Hindlimb muscle (tissue), 1 donor: ENCODE measurements around the gene ADAMTSL1. TPM values are rescaled to one million over a fixed set of nuclear protein-coding genes. Genes with fewer than 3 reads are reported as not detected.

ENCODE experiments used
- DNase-seq: peaks from one replicate; pipeline ENCODE4 v3.0.0-alpha.2; 2013
- polyA plus RNA-seq: library from polyadenylated mRNA; unstranded; fragments of 120-200 nt; gene quantifications from one replicate; pipeline ENCODE4 v1.2.1, GENCODE V29; 2013; ENCODE audit not compliant: insufficient read length

The ADAMTSL1 gene
- polyA plus RNA-seq, 1 donor: 20.7 TPM

DNA sequence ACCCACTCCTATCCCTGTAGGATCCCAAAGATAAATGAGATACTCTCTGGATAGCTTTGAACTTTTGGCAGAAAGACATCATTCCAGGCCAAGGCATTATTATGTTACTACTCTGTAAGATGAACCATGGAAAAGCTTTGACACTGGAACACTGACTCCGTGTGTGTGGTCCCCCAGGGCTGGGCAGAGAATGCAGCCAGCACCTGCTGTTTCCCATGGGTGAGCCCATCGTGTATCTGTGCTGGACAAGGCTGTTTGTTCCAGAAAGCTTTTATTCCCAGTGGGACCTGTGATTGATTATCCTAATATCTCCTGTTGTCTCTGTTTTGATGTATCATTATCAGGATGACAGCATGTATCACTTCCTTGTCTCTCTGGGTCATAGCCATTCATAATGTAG, 304.2 kb downstream of the ADAMTSL1 start:
- DNase-seq: no peak

DNA sequence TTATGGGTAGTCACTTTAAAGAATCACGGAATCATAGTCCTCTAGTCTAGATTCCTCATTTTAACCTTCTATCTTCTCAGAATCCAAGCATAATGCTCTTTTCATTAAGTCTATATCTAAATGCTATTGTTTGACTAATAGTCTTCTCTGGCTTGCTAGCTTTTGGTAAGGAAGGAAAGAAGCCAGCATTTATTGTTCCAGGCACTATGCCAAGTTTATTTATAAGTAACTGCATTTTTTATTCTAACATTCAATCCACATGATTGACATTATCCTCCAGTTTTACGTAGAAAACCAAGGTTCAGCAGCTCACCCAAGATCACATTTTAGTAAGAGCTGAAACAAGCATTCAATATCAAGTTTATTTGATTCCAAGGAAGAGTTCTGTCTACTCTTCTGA, 304.9 kb downstream of the ADAMTSL1 start:
- no peak for DNase-seq

DNA sequence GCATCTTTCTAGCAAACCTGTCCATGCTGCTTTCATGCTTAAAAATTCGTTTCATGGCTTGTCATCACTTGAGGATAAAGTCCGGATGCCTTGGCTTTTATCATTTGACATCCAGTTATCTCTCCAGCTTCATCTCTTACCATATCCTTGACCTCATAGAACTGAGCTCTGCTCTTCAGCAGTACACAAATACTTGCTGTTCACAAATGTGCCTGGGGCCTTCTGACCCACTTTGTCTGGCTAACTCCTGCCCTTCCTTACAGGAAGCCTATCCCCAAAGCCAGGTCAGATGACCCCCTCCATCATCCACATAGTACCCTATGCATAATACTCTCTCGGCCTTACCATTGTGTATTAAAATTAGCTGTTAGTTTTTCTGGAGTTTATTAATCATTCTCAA, 310.0 kb downstream of the ADAMTSL1 start:
- DNase-seq: no peak

DNA sequence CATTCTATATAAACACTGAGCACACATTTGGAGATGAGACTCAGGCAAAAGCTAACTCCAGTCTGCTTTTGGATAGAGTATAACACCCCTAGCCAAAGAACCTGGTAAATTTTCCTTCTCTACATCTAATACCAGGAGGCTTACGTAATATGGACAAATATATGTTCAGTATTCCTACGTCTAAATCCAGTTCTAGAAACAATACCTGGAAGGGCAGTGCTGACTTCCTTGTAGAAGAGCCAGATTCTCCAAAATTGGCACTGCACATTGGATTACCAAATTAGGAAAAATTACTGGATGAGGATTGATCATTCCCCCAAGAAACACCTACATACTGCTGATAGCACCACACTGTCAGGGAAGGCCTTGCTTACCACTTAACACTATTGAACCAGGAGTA, 311.7 kb downstream of the ADAMTSL1 start:
- no peak for DNase-seq

DNA sequence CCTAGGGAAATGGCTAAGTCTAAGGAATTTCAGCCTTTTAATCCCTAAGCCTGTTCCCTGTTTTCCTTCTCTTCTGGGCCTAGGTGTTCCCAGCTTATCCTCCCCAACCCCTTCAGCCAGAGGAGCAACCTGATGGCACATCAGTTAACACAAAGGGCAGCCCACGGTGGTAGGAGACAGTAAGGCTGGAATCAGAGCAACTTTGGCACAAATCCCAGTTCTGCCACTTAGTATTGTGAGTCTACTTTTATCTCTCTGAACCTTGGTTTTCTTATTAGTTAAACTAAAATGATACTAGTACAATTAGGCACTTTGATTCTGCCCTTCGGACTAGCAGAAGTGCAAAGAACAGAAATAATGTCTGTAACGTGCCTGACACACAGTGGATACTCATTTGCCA, 312.2 kb downstream of the ADAMTSL1 start:
- no peak for DNase-seq

DNA sequence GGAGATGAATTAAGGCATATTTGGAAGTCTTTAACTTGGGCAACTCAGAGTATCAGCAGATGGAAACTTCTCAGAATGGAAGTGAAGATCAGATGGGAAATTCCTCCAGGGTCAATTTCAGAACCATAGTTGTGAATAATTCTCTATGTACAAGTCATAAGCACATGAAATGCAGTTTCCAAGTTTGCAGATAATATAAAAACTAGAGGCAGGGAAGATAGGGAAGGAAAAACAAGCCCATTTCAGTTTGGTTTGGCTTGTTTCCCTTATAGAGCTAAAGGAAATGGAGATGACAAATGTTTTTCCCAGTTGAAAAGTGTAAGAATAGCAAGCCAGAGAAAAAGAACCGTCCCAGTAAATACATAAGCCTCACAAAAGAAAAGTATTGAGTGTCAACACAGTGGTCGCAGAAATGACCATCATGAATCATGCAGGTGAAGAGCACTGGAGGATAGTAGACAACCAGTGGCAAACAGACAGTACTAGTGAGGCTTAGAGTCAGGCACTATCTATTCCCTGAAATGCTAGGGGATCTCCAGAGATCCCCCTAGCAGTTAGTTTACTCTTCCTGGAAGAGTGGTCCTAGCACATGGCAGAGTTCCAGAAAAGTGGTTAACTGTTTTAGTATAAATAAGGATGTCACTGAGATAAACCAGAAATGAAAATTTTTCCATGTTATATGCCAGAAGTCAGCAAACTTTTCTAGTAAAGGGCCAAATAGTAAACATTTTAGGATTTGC, 313.1 kb downstream of the ADAMTSL1 start:
- DNase-seq: peak; percentile 60

DNA sequence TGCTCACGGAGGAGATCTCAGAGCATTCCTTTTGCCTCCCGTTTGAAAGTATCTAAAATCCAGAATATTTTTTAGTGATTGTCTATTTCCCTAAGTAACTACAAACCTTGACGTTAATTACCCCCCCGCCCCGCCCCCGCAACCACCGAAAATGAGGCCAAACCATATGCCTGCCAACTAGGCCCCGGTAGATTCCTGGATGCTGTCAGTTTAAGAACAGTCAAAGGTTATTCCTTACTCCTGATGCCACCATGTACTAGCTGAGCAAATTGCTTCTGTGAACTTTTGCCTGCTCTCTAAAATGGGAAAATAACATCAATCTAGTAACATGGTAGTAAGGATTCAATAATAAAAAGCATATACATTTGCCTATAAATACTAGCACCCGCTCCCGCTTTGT, 314.3 kb downstream of the ADAMTSL1 start:
- DNase-seq: no peak

DNA sequence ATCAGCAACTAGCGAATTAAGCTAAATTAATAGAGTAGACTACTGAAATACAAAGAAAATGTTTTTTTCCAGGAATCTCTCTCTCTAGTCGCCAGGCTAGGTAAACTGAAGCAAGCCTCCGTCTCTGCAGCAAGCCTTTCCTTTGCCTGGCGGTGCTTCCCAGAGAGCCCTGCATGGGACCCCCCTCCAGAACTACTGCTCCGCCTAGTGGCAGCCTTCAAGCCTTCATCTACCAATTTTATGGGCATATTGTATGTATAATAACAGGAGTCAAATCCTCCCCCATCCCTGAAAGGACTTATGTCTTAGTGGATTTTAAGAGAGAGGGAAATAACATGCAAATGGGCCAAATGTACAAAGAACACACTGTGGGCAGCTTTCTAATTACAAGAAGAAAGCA, 317.1 kb downstream of the ADAMTSL1 start:
- DNase-seq: no peak

DNA sequence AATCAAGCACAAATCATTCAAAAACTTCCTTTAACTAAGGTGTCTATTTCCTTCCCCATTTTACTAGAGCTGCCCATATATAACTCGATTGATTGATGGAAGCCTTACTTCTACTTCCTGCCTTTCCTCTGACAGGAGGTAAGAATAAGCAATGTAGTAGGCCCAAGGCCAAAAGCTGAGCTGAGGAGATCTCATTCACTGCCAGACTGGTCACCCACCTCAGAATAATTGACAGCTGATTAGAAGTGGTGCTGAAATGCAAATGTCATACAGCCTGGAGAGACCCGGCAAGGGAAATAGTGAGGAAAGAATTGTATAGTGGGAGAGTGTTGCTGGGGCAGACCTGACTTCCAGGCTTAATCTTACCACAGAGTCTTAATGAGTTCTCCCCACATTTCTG, 319.2 kb downstream of the ADAMTSL1 start:
- no peak for DNase-seq

DNA sequence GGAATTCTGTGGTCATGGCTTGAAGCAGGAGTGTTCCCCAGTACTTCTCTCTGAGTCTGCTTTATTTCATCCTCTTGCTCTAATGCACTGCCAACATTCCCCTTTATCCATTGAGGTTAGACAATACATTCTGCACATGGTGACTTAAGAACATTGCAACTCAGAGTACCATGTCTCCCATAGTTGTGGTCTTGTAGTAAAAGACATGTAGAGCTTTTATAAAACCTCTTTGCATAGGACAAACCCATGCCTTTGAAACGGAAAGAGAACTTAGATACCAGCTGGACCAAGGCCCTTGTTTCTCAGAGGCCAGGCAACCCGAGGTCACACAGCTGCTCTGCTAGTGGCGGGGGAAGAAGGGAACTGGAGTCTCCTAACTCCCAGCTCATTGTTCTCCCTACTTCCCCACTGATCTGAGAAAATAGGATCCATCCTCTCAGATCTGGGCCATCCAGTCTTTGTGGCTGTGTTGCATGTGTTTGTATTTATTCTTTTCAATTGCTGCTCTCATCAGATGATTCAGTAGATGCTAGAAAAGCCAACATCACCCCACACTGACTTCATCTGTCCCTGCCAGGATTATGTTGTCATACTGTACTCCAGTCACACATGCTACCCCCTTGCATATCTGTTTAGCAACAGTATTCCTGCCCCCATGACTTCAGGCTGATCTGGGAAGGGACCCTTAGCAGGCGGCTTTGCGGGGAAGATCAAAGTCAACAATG, 322.2 kb downstream of the ADAMTSL1 start:
- no peak for DNase-seq

DNA sequence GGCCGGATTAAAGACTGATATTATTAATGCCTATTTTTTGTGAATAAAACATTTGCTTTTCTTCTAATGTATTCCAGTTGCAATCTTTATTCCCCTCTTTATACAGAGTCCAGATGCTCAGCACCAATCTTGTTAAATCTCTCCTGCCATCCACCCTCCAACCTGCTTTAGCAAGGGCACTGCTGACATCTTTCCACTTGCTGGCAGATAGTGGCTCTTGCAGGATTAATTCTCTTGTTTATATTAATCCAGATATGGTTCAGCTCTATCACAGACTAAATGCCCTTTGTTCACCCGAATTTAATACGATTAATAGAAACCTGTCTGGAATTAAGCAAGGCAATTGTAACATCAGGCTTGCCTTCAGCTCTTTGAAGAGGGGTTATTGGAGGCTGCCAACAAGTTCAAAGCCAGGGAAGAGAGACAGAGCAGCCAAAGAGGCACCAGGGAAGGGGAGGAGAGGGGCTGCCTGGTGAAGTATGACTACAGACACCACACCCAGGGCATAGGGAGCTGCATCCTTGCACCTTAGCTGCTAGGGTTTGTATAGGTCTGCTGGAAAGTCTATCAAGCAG, 322.8 kb downstream of the ADAMTSL1 start:
- DNase-seq: no peak

DNA sequence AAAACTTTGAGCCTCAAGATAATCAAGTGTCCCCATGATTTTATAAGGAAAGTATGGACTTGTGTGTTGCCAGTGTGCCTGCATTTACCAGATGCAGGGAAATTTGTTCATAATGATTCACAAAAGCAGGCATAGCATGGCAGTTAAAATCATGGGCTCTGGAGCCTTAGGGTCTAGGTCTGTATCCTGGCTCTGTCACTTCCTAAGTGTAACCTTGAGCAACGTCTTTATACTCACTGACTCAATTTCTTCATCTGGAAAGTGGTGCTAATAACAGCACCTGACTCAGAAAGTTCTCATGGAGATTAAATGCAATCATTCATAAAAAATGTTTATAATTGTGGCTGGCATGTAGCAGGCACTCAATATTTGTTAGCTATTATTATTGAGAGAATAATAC, 324.2 kb downstream of the ADAMTSL1 start:
- no peak for DNase-seq

DNA sequence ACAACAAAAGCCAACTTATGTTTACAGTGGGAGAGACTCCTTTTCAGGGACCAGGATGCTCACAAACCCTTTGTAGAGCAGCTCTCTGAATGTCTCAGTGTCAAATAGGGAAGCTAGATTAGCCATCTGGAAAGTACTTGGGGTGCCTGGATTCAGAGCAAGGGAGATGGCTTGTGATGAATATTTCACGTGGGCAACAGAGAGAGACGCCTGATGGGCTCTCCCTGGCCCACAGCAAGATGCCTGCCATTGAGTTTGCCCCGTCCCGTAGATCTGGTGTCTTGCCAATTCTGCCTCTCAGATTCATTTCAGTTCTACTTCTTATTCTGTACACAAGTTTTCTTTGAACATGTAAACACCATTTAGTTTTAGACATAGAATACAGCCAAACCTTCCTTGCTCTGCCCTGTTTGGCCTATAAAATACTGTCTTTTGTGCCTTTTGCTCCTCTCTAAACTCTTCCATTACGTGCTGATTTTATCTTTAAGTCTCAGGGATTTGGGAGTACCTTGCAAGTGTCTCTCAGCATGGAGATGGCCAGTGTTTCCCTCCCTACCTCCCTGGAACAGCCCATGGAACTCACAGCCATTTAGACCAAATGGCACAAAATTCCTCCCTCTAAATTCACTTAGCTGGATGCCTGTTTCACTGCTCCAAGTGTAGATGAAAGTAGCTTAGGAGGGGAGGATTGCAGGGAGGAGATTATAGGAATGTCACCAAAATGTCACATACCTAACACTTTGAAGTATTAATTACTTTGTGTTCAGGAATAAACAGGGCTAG, 324.7 kb downstream of the ADAMTSL1 start:
- no peak for DNase-seq

DNA sequence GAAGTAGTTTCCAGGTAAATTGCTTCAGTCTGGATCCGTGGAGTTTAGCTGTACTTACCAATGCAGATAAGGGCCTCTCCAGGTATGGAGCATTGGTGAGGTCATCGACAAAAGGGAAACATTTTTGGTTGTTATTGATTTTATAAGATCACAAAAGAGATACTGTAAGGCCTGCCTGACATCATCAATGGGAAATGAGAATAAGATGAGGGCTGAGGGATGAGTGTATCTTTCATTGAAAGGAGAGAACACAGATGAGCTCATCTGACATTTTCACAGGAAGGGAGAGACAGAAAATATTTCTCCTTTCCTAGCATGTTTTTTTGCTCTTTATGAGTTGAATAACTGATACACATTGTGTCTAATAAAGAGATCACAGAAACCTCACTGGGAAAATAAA, 325.5 kb downstream of the ADAMTSL1 start:
- no peak for DNase-seq

DNA sequence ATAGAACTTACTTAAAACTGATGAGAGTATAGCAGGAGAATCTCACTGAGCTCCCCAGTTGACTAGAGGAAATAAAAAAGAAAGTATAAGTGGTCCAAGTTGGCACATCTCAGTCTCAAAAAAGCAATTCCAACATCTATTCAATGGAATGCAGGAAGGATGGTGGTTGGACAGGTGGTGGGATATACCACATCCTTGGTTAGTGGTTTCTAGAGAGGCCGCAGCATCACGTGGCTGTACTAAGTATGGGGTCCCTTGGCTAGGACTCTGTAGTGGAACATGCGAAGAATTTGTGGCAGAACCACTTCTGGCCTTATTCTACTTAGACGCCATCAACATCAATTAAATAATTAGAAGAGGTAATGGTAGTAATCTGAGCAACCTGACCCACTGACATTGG, 326.6 kb downstream of the ADAMTSL1 start:
- DNase-seq: no peak

DNA sequence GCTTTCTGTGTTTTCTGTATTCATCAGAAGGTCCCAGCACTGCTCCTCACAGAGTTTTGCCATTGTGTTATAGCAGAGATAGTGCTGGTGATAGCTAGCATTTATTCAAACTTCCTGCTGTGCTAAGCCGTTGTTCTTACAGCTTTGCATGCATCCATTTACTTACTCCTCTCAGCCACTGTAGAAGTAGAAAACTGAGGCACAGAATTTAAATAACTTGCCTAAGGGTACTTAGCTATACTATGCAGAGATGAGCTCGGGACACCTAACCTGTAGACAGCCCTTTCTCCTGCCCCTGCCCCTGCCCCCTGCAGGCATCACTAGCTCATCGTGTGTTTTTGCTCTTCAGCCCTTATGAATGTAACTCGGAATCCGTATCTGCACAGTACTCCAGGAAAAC, 331.4 kb downstream of the ADAMTSL1 start:
- no peak for DNase-seq

DNA sequence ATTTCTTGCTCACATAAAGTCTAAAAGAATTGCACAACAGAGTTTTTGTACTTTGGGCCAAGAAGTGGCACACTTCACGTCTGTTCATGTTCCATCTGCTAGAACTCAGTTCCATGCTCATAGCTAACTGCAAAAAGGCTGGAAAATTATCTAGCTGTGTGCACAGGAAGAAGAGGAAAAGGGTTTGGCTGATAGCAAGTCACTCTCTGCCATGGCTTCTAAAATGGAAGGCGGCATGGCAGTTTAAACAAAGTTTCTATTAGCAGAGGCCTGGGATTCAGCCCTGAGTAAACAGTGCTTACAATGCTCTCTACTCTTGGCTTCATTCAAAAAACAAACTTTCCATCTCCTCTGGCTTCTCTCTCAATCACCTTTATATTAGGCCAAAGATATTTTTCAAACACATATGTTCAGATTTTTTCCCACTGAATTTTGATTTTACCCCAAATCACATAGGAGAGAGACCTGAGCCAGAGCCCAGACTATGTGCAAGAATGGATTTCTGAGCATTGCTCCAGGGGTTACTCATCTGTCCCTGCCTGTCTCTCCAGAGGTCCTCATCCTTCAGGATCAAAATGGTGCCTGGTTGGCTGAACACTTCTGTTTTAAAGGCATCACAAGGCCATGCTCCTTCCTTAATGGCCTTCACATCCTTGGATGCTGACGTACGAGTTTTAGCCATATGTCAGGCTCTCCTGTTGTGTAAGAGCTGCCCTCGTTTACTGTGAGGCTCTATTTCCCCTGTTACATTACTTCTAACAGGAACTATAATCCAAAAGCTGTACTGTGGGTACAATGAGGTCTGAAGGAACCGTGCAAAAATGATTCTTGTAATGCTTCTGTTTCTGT, 332.5 kb downstream of the ADAMTSL1 start:
- no peak for DNase-seq

DNA sequence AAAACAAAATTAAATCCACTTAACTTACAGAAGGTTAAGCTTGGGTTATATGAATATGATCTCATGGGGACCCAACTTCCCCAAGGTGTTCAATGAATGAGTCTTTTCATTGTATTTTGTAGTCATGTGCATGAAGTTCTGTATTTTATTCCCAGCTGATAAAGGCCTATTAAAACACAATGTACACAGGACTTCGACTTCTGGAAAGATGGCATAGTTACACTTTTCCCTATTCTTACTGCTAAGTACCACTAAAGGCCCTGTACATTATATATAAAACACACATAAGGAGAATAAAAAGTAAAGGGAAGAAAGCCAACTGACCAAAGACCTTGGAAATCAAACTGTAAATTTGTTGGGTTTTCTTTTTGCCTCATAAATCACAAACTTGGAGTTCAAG, 336.6 kb downstream of the ADAMTSL1 start:
- DNase-seq: no peak

DNA sequence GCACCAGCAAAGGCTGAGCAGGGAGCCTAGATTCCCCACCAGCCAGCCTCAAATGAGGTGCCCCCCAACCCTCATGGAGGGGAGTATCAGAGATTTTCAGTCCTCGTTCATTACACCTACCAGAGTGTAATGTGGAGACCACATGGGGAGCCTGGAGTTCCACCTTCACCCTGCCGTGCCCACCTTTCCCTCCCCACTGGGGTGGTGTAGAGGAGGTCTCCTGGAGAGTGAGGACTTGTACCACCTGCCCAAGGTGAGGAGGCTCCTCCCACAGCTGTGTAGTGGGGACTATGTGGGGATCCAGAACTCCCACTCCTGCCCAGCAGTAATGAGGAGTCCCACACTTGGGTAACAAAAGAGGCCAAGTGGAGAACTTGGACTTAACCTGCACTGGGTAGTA, 337.2 kb downstream of the ADAMTSL1 start:
- no peak for DNase-seq

DNA sequence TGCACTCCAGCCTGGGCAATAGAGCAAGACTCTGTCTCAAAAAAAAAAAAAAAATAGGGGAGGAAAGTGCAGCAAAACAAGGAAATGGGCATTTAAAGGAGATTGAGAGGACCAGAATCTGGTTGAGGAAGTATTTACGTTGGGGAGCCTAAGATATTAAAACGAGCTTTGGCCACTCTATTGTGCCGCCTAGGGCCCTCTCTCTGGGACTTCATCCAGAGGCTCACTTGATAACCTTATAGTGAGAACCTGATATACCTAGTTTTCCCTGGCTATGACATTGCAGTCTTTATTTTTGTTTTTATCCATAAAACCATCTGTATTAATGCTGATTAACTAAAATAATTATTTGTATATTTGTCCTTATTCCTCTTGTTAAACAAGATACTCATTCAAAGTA, 345.5 kb downstream of the ADAMTSL1 start:
- DNase-seq: no peak

DNA sequence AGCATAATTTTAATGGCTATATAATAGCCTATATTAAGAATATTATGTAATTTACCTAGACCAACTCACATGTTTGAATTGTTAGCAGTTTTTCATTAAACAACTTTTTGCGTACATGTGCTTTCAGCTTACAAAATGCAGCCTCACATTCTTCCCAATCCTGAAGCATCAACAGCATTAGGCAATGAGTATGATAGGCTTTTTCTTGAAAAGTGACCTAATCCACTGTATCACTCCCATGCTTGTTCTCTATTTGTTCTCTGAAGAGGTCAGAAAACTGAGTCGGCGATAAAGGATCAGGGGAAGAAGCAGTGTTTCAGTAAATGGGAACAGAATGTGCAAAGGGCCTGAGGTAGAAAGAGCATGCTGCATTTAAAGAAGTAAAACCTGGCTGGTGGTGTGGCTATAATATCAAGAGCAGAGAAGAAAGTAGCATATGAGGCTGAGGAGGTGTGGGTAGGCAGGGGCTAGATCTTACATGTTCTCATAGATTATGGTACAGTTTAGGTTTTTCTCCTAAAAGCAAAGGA, 346.7 kb downstream of the ADAMTSL1 start:
- DNase-seq: no peak

DNA sequence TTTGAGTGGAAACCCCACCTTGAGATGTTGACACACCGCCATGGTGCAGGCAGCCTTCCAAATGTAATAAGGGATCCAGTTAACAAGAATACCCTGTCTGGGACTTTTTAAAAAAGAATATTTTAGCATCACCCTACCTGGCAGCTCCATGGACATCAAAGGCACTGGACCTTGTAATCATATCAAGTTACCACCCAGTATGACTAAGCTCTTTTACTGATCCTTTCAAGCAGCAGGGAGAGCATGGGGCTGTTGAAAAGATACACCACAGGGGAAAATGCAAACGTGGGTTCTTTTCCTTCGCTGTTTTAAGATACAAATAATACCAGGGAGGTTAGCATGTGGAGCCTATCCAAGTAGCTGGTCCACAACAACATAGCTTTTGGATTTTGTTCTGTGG, 347.8 kb downstream of the ADAMTSL1 start:
- no peak for DNase-seq
